Measurements from ENCODE around the gene SRRD. TPM values are rescaled to one million over a fixed set of nuclear protein-coding genes. Genes with fewer than 3 reads are reported as not detected.
"Not testable (repeated sequence)": the region's sequence is repeated elsewhere in the genome, so short reads cannot be mapped to it uniquely, and the experiment has no call there.

The SRRD gene
- polyA plus RNA-seq, 4 donors = 28.9 to 35.5 (median 34.8) TPM

DNA sequence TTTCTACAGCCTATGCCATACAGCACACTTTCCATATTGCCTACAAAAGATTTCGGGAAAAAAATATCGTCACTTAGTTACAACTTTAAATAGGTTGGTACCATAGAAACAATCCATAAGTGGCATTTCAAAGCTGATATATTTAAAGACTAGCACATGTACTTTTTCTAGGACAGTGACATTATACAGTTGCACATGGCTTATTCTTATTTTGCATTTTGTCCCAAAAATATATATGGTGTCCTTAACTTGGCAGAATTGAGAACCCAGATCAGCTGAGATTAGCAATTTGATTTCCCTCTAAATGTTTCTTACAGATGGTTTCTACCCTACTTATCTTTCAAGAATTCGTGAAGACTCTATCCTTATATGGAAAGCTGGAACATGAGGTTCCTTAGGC lies 32.3 kb downstream of the SRRD start:
- DNase-seq (ENCODE audit: low read depth in 4 of 4, low spot score in 3 of 4) = no peak

- DNase-seq (ENCODE audit: low read depth in 4 of 4, low spot score in 3 of 4) = no peak
These were observed 32.8 kb downstream of the SRRD start for GRCh38 chr22:26516503-26516902.

DNA sequence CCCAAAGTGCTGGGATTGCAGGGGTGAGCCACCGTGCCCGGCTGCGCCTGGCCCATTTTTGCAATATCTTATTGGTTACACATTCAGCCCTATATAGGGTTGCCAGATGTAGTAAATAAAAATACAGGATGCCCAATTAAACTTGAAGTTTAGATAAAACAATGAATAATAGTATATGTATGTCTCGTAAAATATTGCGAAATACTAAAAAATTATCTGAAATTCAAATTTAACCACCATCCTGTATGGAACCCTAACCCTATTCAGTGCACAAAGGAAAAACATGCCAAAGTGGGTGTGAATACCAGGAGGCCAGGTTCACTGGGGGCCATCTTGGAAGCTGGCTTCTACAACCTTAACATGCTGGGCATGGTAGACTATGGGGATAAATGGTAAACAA lies 33.8 kb downstream of the SRRD start:
- DNase-seq (ENCODE audit: low read depth in 4 of 4, low spot score in 3 of 4) = no peak

GRCh38 chr22:26522012-26522411 lies 38.3 kb downstream of the SRRD start:
- no peak for DNase-seq (ENCODE audit: low read depth in 4 of 4, low spot score in 3 of 4)

DNA sequence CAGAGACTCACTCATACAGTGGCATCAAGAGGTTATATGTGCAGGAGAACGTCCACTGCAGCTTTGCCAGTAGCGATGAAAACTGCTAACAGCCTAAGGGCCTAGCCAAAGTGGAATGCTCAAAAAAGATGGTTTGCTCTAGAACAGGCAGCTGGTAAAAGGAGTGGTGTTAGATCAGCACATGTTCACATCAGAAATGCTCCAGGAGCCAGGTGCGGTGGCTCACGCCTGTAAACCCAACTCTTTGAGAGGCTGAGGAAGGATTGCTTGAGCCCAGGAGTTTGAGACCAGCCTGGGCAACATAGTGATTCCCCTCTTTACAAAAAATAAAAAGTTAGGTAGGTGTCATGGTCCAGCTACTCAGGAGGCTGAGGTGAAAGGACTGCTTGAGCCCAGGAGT lies 38.9 kb downstream of the SRRD start:
- no peak for DNase-seq (ENCODE audit: low read depth in 4 of 4, low spot score in 3 of 4)

DNA sequence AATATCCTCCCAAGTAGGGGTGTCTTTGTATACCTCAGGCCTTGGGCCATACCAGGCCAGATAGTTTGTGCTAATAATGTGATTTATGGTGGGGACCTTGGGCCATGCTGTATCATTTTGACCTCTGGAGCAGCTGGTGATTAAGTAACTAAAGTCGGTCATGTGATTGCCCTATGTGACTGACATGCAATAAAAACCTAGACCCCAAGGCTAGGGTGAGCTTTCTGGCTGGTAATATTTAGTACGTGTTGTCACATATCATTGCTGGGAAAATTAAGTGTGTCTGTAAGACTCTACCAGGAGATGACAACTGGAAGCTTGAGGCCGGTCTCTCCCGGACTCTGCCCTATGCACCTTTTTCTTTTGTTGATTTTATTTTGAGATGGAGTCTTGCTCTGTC lies 41.2 kb downstream of the SRRD start:
- DNase-seq (ENCODE audit: low read depth in 4 of 4, low spot score in 3 of 4) = no peak

GRCh38 chr22:26525946-26526564 lies 42.4 kb downstream of the SRRD start:
- no peak for DNase-seq (ENCODE audit: low read depth in 4 of 4, low spot score in 3 of 4)

DNA sequence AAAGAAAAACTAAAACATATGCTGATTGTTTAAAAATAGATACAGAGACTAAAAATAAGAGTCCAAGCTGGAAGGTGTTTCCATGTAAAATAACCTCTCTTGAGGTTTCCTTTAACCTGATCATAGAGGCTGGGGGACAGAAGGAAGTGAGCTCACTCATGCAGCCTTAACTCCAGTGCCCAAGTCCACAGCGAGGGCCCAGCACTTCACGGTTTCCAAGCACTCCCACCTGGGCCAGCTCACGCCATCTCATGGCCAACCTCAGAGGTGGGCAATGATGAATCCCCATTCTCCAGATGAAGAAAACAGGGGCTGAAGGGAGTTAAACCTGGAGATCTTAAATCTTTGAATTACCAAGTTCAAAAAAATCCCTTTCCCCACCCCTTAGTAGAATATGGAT lies 43.5 kb downstream of the SRRD start:
- DNase-seq (ENCODE audit: low read depth in 4 of 4, low spot score in 3 of 4) = no peak

DNA sequence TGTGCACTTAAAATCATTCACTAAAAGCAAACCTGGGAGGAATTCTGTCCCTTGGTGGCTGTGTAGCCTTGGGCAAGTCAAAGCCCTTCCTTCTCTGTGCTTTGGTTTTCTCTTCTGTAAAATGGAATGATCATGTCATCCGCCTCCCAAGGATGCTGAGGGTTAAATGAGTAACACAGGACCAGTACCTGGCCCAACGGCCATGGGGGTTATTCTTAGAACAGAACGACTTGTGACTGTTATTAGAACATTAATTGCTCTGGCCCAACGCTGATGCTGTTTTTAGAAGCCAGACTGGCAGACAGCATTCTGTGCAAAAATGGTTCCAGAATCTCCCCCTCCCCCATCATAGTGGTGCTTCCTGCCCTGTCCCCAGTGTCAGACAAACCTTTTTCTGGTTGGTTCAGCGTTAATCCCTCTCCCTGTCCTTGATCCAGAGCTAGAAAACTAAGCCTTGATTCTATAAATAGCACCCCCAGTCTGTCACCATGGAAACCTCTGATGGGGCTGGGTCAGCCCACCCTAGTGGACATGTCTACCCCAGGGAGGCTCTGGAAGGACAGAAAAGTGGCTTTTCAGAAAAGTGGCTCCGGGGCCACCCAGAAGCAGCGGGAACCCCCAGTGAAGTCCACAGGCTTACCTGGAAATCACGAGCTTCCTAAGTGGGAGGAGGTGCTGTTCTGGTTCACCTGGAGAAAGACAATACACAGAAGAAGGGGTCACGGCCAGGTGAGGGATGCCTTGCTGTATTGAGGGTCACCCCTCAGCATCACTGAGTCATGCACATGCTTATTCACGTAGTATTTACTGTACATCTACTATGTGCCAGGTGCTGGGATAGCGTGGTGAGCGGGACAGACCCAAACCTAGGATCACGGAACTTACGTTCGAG lies 44.1 kb downstream of the SRRD start:
- DNase-seq (ENCODE audit: low read depth in 4 of 4, low spot score in 3 of 4) = no peak

DNA sequence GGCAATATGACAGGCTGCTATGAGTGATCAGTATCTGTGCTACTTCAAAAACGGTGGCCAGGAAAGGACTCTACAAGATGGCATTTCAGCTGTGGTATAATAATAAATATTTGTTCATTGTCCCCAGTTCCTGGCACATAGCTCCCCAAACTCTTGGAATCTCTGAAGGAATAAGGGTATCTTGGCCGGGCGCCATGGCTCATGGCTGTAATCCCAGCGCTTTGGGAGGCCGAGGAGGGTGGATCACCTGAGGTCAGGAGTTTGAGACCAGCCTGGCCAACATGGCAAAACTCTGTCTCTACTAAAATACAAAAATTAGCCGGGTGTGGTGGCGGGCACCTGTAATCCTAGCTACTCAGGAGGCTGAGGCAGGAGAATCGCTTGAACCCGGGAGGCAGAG lies 44.8 kb downstream of the SRRD start:
- not testable (repeated sequence) for DNase-seq (ENCODE audit: low read depth in 4 of 4, low spot score in 3 of 4)

DNA sequence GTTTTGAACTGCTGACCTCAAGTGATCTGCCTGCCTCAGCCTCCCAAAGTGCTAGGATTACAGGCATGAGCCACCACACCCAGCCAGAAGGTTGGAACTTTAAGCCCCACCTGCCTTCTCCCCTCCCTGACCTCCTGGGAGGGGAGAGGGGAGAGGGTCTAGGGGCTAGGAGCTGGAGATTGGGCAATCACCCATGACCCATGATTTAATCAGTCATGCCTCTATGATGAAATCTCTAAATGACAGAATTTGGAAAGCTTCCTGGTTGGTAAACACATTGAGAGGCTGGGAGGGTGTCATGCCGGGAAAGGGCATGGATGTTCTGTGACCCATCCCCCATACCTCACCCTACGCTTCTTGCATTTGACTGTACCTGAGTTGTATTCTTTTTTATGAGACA lies 45.7 kb downstream of the SRRD start:
- DNase-seq (ENCODE audit: low read depth in 4 of 4, low spot score in 3 of 4) = no peak

DNA sequence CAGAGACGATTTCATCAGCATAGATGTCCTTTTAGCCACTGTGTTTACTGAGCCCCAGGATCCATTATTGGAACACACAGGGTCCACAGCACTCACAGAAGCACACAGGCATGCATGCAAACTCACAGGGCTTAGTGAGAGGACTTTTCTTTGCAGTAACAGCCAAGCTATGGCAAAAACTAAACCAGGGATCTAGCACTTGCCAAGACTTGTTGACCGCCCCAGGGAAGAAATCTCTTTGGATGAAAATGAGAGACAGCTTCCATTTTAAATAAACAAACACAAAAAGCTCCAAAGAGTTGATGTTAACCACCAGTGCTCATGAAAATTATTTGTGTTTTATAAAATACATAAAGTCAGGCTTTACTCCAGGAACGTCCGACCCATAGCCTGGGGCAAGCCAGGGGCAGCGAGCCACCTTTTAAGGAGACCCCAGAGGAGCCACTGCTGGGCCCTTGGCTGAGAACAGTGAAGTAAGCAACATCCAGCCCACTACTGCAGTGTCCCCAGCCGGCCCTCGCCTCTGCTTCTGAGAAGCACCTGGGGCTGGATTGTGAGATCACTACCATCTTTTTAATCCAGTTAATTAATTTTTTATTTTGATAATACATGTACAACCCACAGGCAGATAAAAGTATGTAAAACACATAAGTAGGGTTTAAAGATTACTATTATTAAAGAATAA lies 50.6 kb downstream of the SRRD start:
- no peak for DNase-seq (ENCODE audit: low read depth in 4 of 4, low spot score in 3 of 4)

DNA sequence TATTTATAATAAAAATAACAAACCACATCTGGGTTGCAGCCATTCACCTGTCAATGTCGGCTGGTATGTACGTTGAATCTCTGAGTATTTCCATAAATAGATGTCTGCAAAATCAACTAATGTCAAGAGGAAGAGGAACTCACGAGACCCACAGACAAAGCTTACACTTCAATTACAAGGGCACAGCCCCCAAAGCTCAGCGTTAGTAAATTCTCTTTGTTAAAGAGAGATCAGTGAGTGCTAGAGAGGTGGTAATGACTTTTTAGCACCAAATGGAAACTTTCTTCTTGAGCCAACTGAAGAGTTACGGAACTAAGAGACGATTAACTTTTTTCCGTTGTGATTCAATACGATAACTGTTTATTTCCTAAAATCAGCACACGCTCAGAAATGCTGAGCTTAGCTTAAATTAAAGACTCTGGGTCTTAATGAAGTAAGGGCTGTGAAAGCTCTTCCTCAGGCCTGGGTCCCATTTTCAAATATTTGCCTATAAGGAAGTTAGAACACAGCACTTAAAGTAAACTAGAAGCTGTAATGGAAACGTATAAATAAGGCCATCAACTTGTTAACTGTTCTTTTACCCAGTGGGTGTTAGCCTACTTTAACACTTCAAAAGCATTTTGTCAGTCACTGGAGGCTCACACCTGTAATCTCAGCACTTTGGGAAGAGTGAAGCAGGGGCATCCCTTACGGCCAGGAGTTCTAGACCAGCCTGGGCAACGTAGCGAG lies 51.4 kb downstream of the SRRD start:
- no peak for DNase-seq (ENCODE audit: low read depth in 4 of 4, low spot score in 3 of 4)

DNA sequence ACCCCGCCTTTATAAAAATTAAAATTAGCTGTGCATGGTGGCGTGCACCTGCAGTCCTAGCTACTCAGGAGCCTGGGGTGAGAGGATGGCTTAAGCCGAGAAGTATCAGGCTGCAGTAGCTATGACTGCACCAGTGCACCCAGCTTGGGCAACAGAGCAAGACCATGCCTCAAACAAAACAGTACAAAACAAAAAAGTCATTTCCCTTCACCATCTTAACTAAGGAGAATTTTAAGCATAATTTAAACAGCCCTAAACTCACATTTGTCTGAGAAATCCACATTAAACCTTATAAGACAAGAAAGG lies 51.9 kb downstream of the SRRD start:
- no peak for DNase-seq (ENCODE audit: low read depth in 4 of 4, low spot score in 3 of 4)

- DNase-seq (ENCODE audit: low read depth in 4 of 4, low spot score in 3 of 4) = no peak
These were observed 52.5 kb downstream of the SRRD start for GRCh38 chr22:26536056-26536761.

GRCh38 chr22:26536762-26537134 lies 53.1 kb downstream of the SRRD start:
- DNase-seq (ENCODE audit: low read depth in 4 of 4, low spot score in 3 of 4) = no peak

GRCh38 chr22:26540119-26540518 lies 56.4 kb downstream of the SRRD start:
- DNase-seq (ENCODE audit: low read depth in 4 of 4, low spot score in 3 of 4) = no peak

- DNase-seq (ENCODE audit: low read depth in 4 of 4, low spot score in 3 of 4) = no peak
These were observed 57.6 kb downstream of the SRRD start for GRCh38 chr22:26541167-26541819.

DNA sequence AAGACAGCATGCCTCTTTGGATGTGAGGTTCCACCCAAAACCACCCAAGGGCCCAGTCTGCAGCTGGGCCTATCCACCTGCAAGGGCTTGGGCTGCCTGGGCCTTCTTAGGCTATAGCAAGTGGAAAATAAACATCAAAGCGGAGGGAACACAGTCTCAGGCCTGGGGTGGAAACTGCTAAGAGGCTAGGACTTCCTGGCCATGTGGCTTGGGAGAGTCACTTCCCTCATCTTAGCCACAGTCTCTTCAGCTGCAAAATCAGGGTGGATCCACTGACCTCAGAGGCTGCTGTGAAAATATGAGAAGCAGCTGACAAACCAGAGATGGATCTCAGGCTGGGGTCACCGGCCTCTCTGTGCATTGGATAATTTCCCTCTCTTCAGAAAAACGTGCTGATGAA lies 59.2 kb downstream of the SRRD start:
- DNase-seq (ENCODE audit: low read depth in 4 of 4, low spot score in 3 of 4) = no peak

Data from left renal pelvis (tissue), 4 donors.